GM12873 (cell line): ENCODE measurements around the gene TIMM21.

Source experiments
- CTCF ChIP-seq: IDR thresholded peaks from 2 replicates; pipeline ENCODE4 v1.5.1; 2012; ENCODE audit warnings: low read depth, mild to moderate bottlenecking, moderate library complexity, low read length, control low read depth; ENCODE audit not compliant: insufficient read depth; ENCODE audit errors: missing control alignments

The TIMM21 gene

GRCh38 chr18:74148543-74149070, 284 bp downstream of the TIMM21 start:
- no peak for TF ChIP-seq CTCF

- TF ChIP-seq CTCF: no peak
These were observed 1.6 kb downstream of the TIMM21 start for GRCh38 chr18:74149878-74150277.

GRCh38 chr18:74152270-74152669, 3.9 kb downstream of the TIMM21 start:
- TF ChIP-seq CTCF: no peak

GRCh38 chr18:74152857-74153256, 4.5 kb downstream of the TIMM21 start:
- TF ChIP-seq CTCF: peak; percentile 7

GRCh38 chr18:74153377-74153776, 5.1 kb downstream of the TIMM21 start:
- no peak for TF ChIP-seq CTCF

- no peak for TF ChIP-seq CTCF
These were observed 5.5 kb downstream of the TIMM21 start for GRCh38 chr18:74153793-74154192.

- no peak for TF ChIP-seq CTCF
These were observed 6.4 kb downstream of the TIMM21 start for GRCh38 chr18:74154716-74155115.
